HG02970 (cell line): ENCODE results near the gene ZSCAN30.

Experiments used
- ATAC-seq: cut with Tn5 transposase; IDR thresholded peaks from one replicate; pipeline ENCODE4 v1.9.1; 2021; ENCODE audit warnings: mild to moderate bottlenecking, moderate library complexity, moderate number of reproducible peaks; ENCODE audit not compliant: unreplicated experiment, low FRiP score

ZSCAN30 gene

GRCh38 chr18:35283923-35284794, 5.9 kb downstream of the ZSCAN30 start:
- ATAC-seq, result no peak

GRCh38 chr18:35282353-35282752, 7.7 kb downstream of the ZSCAN30 start:
- no peak for ATAC-seq

GRCh38 chr18:35278969-35279368, 11.1 kb downstream of the ZSCAN30 start:
- ATAC-seq, result no peak

- no peak for ATAC-seq
These were observed 11.9 kb downstream of the ZSCAN30 start for GRCh38 chr18:35278085-35278484.

- ATAC-seq, result no peak
These were observed 12.4 kb downstream of the ZSCAN30 start for GRCh38 chr18:35277633-35278032.

GRCh38 chr18:35276267-35276666, 13.8 kb downstream of the ZSCAN30 start:
- no peak for ATAC-seq

GRCh38 chr18:35271656-35272055, 18.4 kb downstream of the ZSCAN30 start:
- ATAC-seq, result no peak

- no peak for ATAC-seq
These were observed 21.2 kb downstream of the ZSCAN30 start for GRCh38 chr18:35268821-35269220.

- no peak for ATAC-seq
These were observed 22.2 kb downstream of the ZSCAN30 start for GRCh38 chr18:35267809-35268208.

GRCh38 chr18:35267161-35267651, 22.8 kb downstream of the ZSCAN30 start:
- no peak for ATAC-seq

GRCh38 chr18:35264409-35264808, 25.6 kb downstream of the ZSCAN30 start:
- ATAC-seq, result no peak

GRCh38 chr18:35256947-35257346, 33.1 kb downstream of the ZSCAN30 start:
- no peak for ATAC-seq

GRCh38 chr18:35253655-35254287, 36.3 kb downstream of the ZSCAN30 start:
- ATAC-seq, result no peak

- no peak for ATAC-seq
These were observed 37.6 kb downstream of the ZSCAN30 start for GRCh38 chr18:35252466-35252865.

- ATAC-seq, result no peak
These were observed 41.6 kb downstream of the ZSCAN30 start for GRCh38 chr18:35248429-35248828.

- ATAC-seq, result no peak
These were observed 42.4 kb downstream of the ZSCAN30 start for GRCh38 chr18:35247412-35248249.

- no peak for ATAC-seq
These were observed 43.2 kb downstream of the ZSCAN30 start for GRCh38 chr18:35246831-35247230.

- ATAC-seq, result no peak
These were observed 44.2 kb downstream of the ZSCAN30 start for GRCh38 chr18:35245719-35246317.

- ATAC-seq, result no peak
These were observed 45.4 kb downstream of the ZSCAN30 start for GRCh38 chr18:35244671-35245070.

- ATAC-seq, result no peak
These were observed 47.6 kb downstream of the ZSCAN30 start for GRCh38 chr18:35242426-35242825.

GRCh38 chr18:35241448-35241804, 48.6 kb downstream of the ZSCAN30 start:
- ATAC-seq, result no peak
